HEK293 (cell line): ENCODE results near the gene SARM1.

Source experiments
- CTCF ChIA-PET: fragments of 350-600 bp; formaldehyde crosslinking; extraction: SDS; loops from one replicate; lab custom pipeline; 2021; ENCODE audit warnings: antibody characterized with exemption; lab: Yijun Ruan, JAX
- POLR2A ChIA-PET: fragments of 300-600 bp; formaldehyde crosslinking; extraction: SDS; loops from one replicate; lab custom pipeline; 2020; ENCODE audit warnings: antibody characterized with exemption, inconsistent platforms; lab: Yijun Ruan, JAX
- H3K27ac ChIP-seq: fragments of 200-500 bp; sonication (Bioruptor generic); 2 replicates; pipeline ENCODE4 v1.5.1; 2014; ENCODE audit warnings: low read depth, low read length, control low read depth, inconsistent platforms; ENCODE audit errors: extremely low read depth
- H3K36me3 ChIP-seq, 2 experiments: fragments of 200-500 bp in 1 of 2; sonication (Bioruptor generic) in 1 of 2; 1 replicate in 1 of 2; 2 replicates in 1 of 2; pipeline ENCODE4 v1.5.1; 2014 to 2017; ENCODE audit warnings: inconsistent platforms in 2 of 2, low read length in 2 of 2; ENCODE audit not compliant: control insufficient read depth in 2 of 2, insufficient read depth in 1 of 2
- H3K4me1 ChIP-seq: fragments of 200-500 bp; sonication (Bioruptor generic); 2 replicates; pipeline ENCODE4 v1.5.1; 2014; ENCODE audit warnings: mild to moderate bottlenecking, low read length, inconsistent platforms; ENCODE audit not compliant: control insufficient read depth, insufficient read depth
- H3K4me3 ChIP-seq: 2 replicates; pipeline ENCODE4 v1.5.1; 2011; ENCODE audit warnings: low read depth, mild to moderate bottlenecking, control low read depth, low read length, moderate library complexity
- H3K9me3 ChIP-seq: fragments of 200-500 bp; sonication (Bioruptor generic); 2 replicates; pipeline ENCODE4 v1.5.1; 2014; ENCODE audit warnings: low read depth, low read length, inconsistent platforms; ENCODE audit not compliant: control insufficient read depth, insufficient read depth
- EGR2 ChIP-seq: fragments of 450-650 bp; formaldehyde crosslinking; IDR thresholded peaks from 2 replicates; pipeline ENCODE4 v1.5.1; 2016; ENCODE audit warnings: low read depth, missing biosample characterization, missing genetic modification characterization
- HIC1 ChIP-seq: fragments of 450-650 bp; formaldehyde crosslinking; IDR thresholded peaks from 2 replicates; pipeline ENCODE4 v1.5.1; 2016; ENCODE audit warnings: missing biosample characterization, missing genetic modification characterization
- HOXD13 ChIP-seq: sonication (generic); formaldehyde crosslinking; IDR thresholded peaks from 2 replicates; pipeline ENCODE4 v1.8.0; 2022; ENCODE audit warnings: missing genetic modification reagents, borderline replicate concordance
- KLF1 ChIP-seq: fragments of 450-650 bp; formaldehyde crosslinking; IDR thresholded peaks from 2 replicates; pipeline ENCODE4 v1.5.1; 2016; ENCODE audit warnings: missing biosample characterization, missing genetic modification characterization
- SALL2 ChIP-seq: fragments of 450-650 bp; formaldehyde crosslinking; IDR thresholded peaks from 2 replicates; pipeline ENCODE4 v1.5.0; 2017; ENCODE audit warnings: missing biosample characterization, mild to moderate bottlenecking, missing genetic modification characterization, borderline replicate concordance
- SETDB1 ChIP-seq: IDR thresholded peaks from one replicate; pipeline ENCODE4 v1.6.1; 2017; ENCODE audit warnings: mild to moderate bottlenecking, low read length, moderate library complexity, mixed read lengths; ENCODE audit not compliant: insufficient read length
- ZBTB20 ChIP-seq: fragments of 450-650 bp; formaldehyde crosslinking; IDR thresholded peaks from 2 replicates; pipeline ENCODE4 v1.5.1; 2016; ENCODE audit warnings: missing biosample characterization, missing genetic modification characterization
- ZNF140 ChIP-seq: fragments of 450-650 bp; formaldehyde crosslinking; IDR thresholded peaks from 2 replicates; pipeline ENCODE4 v1.5.1; 2016; ENCODE audit warnings: missing biosample characterization, missing genetic modification characterization
- ZNF202 ChIP-seq: fragments of 450-650 bp; formaldehyde crosslinking; IDR thresholded peaks from 2 replicates; pipeline ENCODE4 v1.5.1; 2016; ENCODE audit warnings: missing biosample characterization, missing genetic modification characterization, borderline replicate concordance
- ZNF302 ChIP-seq: fragments of 450-650 bp; formaldehyde crosslinking; IDR thresholded peaks from 2 replicates; pipeline ENCODE4 v1.5.1; 2016; ENCODE audit warnings: missing biosample characterization, missing genetic modification characterization, low read depth
- ZNF324 ChIP-seq: fragments of 450-650 bp; formaldehyde crosslinking; IDR thresholded peaks from 2 replicates; pipeline ENCODE4 v1.5.1; 2016; ENCODE audit warnings: missing biosample characterization, missing genetic modification characterization
- ZNF391 ChIP-seq: fragments of 450-650 bp; formaldehyde crosslinking; IDR thresholded peaks from 2 replicates; pipeline ENCODE4 v1.5.1; 2016; ENCODE audit warnings: low read depth, missing biosample characterization, missing genetic modification characterization, borderline replicate concordance
- ZNF473 ChIP-seq: fragments of 450-650 bp; formaldehyde crosslinking; IDR thresholded peaks from 2 replicates; pipeline ENCODE4 v1.5.1; 2017; ENCODE audit warnings: missing biosample characterization, missing genetic modification characterization
- ZNF513 ChIP-seq: fragments of 450-650 bp; IDR thresholded peaks from 2 replicates; pipeline ENCODE4 v1.5.1; 2018; ENCODE audit warnings: missing biosample characterization, missing genetic modification characterization
- ZNF548 ChIP-seq: fragments of 450-650 bp; formaldehyde crosslinking; IDR thresholded peaks from 2 replicates; pipeline ENCODE4 v1.5.1; 2016; ENCODE audit warnings: missing biosample characterization, missing genetic modification characterization
- ZSCAN18 ChIP-seq: fragments of 450-650 bp; formaldehyde crosslinking; IDR thresholded peaks from 2 replicates; pipeline ENCODE4 v1.5.1; 2016; ENCODE audit warnings: missing biosample characterization, missing genetic modification characterization
- TF ChIP-seq, protein P1 (sequence below): fragments of 450-650 bp; formaldehyde crosslinking; IDR thresholded peaks from 2 replicates; pipeline ENCODE4 v1.5.1; 2016; ENCODE audit warnings: missing biosample characterization, missing genetic modification characterization
- TF ChIP-seq, protein P2 (sequence below): fragments of 450-650 bp; formaldehyde crosslinking; IDR thresholded peaks from 2 replicates; pipeline ENCODE4 v1.5.1; 2016; ENCODE audit warnings: missing biosample characterization, missing genetic modification characterization, borderline replicate concordance
- TF ChIP-seq, protein P3 (sequence below): fragments of 450-650 bp; formaldehyde crosslinking; IDR thresholded peaks from 2 replicates; pipeline ENCODE4 v1.5.1; 2016; ENCODE audit warnings: missing biosample characterization, missing genetic modification characterization

SARM1 gene

GRCh38 chr17:28340374-28340773, 31.1 kb upstream of the SARM1 start:
- Histone ChIP-seq H3K9me3 (no peaks in the 10 kb centered on the region), H3K4me1 (peaks cover 6% of the 10 kb centered on the region), H3K27ac (no peak overlapping the region), H3K4me3 (no peak overlapping the region), H3K36me3 (peaks cover 5 to 64% of the 10 kb centered on the region in 2 experiments; a peak in 1 of 3 replicates)
- peak; percentile 33; the same call in 1 of the 2 replicates for TF ChIP-seq EGR2
- TF ChIP-seq KLF1 (tag by site-specific recombination): 0 out of 2 replicates have a peak, but pooled peaks have one; percentile 20
- TF ChIP-seq ZNF513 (tag by site-specific recombination): no peak
- ChIA-PET POLR2A (interaction anchor here (0.7 kb wide), 1 partner anchor 16 kb away, joined by 3 read pairs; no protein-coding TSS in a partner anchor), CTCF (interaction anchor here (0.6 kb wide), 1 partner anchor 89 kb away, joined by 5 read pairs; no protein-coding TSS in a partner anchor)

GRCh38 chr17:28341516-28341915, 30.0 kb upstream of the SARM1 start:
- CTCF ChIA-PET: no interaction called here
- Histone ChIP-seq H3K4me1 (peaks cover 4% of the 10 kb centered on the region), H3K36me3 (peaks cover 9 to 75% of the 10 kb centered on the region in 2 experiments; a peak in 1 of 3 replicates), H3K9me3 (no peaks in the 10 kb centered on the region), H3K27ac (no peak overlapping the region), H3K4me3 (no peak overlapping the region)
- no peak for TF ChIP-seq ZNF324 (tag by site-specific recombination)
- no peak for TF ChIP-seq ZNF302 (tag by site-specific recombination)
- no peak for TF ChIP-seq ZNF513 (tag by site-specific recombination)
- no peak for TF ChIP-seq ZBTB20
- no peak for TF ChIP-seq ZNF473 (tag by site-specific recombination)
- no peak for TF ChIP-seq SALL2 (tag by site-specific recombination)
- TF ChIP-seq, all 188 proteins: peak for 0
- POLR2A ChIA-PET: interaction anchor here (1.0 kb wide), 1 partner anchor 10 kb away, joined by 3 read pairs; no protein-coding TSS in a partner anchor

GRCh38 chr17:28342313-28342712, 29.2 kb upstream of the SARM1 start:
- POLR2A ChIA-PET: interaction anchor here (1.0 kb wide), 1 partner anchor 10 kb away, joined by 3 read pairs; no protein-coding TSS in a partner anchor
- Histone ChIP-seq H3K36me3 (peaks cover 11 to 83% of the 10 kb centered on the region in 2 experiments), H3K9me3 (no peaks in the 10 kb centered on the region), H3K4me1 (no peaks in the 10 kb centered on the region), H3K27ac (no peak overlapping the region), H3K4me3 (no peak overlapping the region)
- CTCF ChIA-PET: no interaction called here
- TF ChIP-seq, protein P1, sequence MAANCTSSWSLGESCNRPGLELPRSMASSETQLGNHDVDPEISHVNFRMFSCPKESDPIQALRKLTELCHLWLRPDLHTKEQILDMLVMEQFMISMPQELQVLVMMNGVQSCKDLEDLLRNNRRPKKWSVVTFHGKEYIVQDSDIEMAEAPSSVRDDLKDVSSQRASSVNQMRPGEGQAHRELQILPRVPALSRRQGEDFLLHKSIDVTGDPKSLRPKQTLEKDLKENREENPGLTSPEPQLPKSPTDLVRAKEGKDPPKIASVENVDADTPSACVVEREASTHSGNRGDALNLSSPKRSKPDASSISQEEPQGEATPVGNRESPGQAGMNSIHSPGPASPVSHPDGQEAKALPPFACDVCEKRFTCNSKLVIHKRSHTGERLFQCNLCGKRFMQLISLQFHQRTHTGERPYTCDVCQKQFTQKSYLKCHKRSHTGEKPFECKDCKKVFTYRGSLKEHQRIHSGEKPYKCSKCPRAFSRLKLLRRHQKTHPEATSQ (tag by site-specific recombination): no peak
- TF ChIP-seq SETDB1 (no peak), ZSCAN18 (tag by site-specific recombination) (no peak), HIC1 (tag by site-specific recombination) (no peak), HOXD13 (CRISPR knock-in tag) (no peak), ZNF548 (tag by site-specific recombination) (no peak), ZNF140 (tag by site-specific recombination) (no peak), ZNF391 (no peak), EGR2 (no peak), ZNF202 (no peak)
- TF ChIP-seq, protein P2, sequence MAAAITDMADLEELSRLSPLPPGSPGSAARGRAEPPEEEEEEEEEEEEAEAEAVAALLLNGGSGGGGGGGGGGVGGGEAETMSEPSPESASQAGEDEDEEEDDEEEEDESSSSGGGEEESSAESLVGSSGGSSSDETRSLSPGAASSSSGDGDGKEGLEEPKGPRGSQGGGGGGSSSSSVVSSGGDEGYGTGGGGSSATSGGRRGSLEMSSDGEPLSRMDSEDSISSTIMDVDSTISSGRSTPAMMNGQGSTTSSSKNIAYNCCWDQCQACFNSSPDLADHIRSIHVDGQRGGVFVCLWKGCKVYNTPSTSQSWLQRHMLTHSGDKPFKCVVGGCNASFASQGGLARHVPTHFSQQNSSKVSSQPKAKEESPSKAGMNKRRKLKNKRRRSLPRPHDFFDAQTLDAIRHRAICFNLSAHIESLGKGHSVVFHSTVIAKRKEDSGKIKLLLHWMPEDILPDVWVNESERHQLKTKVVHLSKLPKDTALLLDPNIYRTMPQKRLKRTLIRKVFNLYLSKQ (tag by site-specific recombination): no peak
- TF ChIP-seq, protein P3, sequence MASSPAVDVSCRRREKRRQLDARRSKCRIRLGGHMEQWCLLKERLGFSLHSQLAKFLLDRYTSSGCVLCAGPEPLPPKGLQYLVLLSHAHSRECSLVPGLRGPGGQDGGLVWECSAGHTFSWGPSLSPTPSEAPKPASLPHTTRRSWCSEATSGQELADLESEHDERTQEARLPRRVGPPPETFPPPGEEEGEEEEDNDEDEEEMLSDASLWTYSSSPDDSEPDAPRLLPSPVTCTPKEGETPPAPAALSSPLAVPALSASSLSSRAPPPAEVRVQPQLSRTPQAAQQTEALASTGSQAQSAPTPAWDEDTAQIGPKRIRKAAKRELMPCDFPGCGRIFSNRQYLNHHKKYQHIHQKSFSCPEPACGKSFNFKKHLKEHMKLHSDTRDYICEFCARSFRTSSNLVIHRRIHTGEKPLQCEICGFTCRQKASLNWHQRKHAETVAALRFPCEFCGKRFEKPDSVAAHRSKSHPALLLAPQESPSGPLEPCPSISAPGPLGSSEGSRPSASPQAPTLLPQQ: no peak
